H9 (cell line): ENCODE data around the gene FAM174A. TPM values are rescaled to one million over a fixed set of nuclear protein-coding genes. Genes with fewer than 3 reads are reported as not detected.

Experiments used
- DNase-seq: peaks from one replicate; pipeline ENCODE4 v3.0.0-alpha.2; 2017
- H2AFZ ChIP-seq: one replicate; pipeline ENCODE4 v1.6.1; 2013; ENCODE audit warnings: mild to moderate bottlenecking, low read length, control low read depth, moderate library complexity
- H2AK5ac ChIP-seq: 2 replicates; pipeline ENCODE4 v1.6.1; 2013; ENCODE audit warnings: low read length, control low read depth, mixed read lengths; ENCODE audit not compliant: insufficient read length
- H2BK120ac ChIP-seq: one replicate; pipeline ENCODE4 v1.6.1; 2013; ENCODE audit warnings: low read depth, mild to moderate bottlenecking, low read length, control low read depth, inconsistent platforms; ENCODE audit not compliant: poor library complexity, severe bottlenecking
- H2BK12ac ChIP-seq: 2 replicates; pipeline ENCODE4 v1.6.1; 2013; ENCODE audit warnings: low read length, control low read depth, mixed read lengths, low read depth; ENCODE audit not compliant: insufficient read length
- H2BK15ac ChIP-seq: 2 replicates; pipeline ENCODE4 v1.6.1; 2013; ENCODE audit warnings: low read depth, low read length, control low read depth
- H2BK20ac ChIP-seq: one replicate; pipeline ENCODE4 v1.6.1; 2013; ENCODE audit warnings: low read depth, mild to moderate bottlenecking, low read length, control low read depth, inconsistent platforms; ENCODE audit not compliant: poor library complexity, severe bottlenecking
- H2BK5ac ChIP-seq: 2 replicates; pipeline ENCODE4 v1.6.1; 2013; ENCODE audit warnings: low read length, control low read depth, mixed read lengths; ENCODE audit not compliant: insufficient read length
- H3K14ac ChIP-seq: 2 replicates; pipeline ENCODE4 v1.6.1; 2013; ENCODE audit warnings: low read length, control low read depth; ENCODE audit not compliant: insufficient read depth
- H3K18ac ChIP-seq: 2 replicates; pipeline ENCODE4 v1.6.1; 2013; ENCODE audit warnings: low read depth, mild to moderate bottlenecking, mixed read lengths, low read length, control low read depth; ENCODE audit not compliant: insufficient read length
- H3K23ac ChIP-seq: 2 replicates; pipeline ENCODE4 v1.6.1; 2013; ENCODE audit warnings: low read length, control low read depth, mixed read lengths, low read depth; ENCODE audit not compliant: insufficient read length
- H3K23me2 ChIP-seq: 2 replicates; pipeline ENCODE4 v1.6.1; 2013; ENCODE audit warnings: low read depth, mild to moderate bottlenecking, mixed read lengths, low read length, control low read depth; ENCODE audit not compliant: insufficient read length, poor library complexity, severe bottlenecking
- H3K27ac ChIP-seq: 2 replicates; pipeline ENCODE4 v1.5.1; 2013; ENCODE audit warnings: low read length, control low read depth, mixed read lengths, low read depth; ENCODE audit not compliant: insufficient read length
- H3K27me3 ChIP-seq: 2 replicates; pipeline ENCODE4 v1.6.1; 2013; ENCODE audit warnings: low read length, control low read depth, inconsistent platforms; ENCODE audit not compliant: insufficient read depth
- H3K4ac ChIP-seq: 2 replicates; pipeline ENCODE4 v1.6.1; 2013; ENCODE audit warnings: low read depth, mild to moderate bottlenecking, control low read depth, inconsistent platforms, low read length, moderate library complexity
- H3K4me1 ChIP-seq: 2 replicates; pipeline ENCODE4 v1.6.1; 2013; ENCODE audit warnings: low read length, control low read depth, inconsistent platforms; ENCODE audit not compliant: insufficient read depth
- H3K4me2 ChIP-seq: 2 replicates; pipeline ENCODE4 v1.6.1; 2013; ENCODE audit warnings: low read length, control low read depth, mixed read lengths; ENCODE audit not compliant: insufficient read length, insufficient read depth
- H3K56ac ChIP-seq: 2 replicates; pipeline ENCODE4 v1.6.1; 2013; ENCODE audit warnings: low read depth, mild to moderate bottlenecking, mixed read lengths, low read length, control low read depth; ENCODE audit not compliant: insufficient read length
- H3K79me1 ChIP-seq: 2 replicates; pipeline ENCODE4 v1.6.1; 2013; ENCODE audit warnings: low read depth, mild to moderate bottlenecking, moderate library complexity, low read length, control low read depth, inconsistent platforms; ENCODE audit not compliant: insufficient read depth, poor library complexity, severe bottlenecking
- H3K79me2 ChIP-seq: 2 replicates; pipeline ENCODE4 v1.6.1; 2013; ENCODE audit warnings: low read length, control low read depth, inconsistent platforms; ENCODE audit not compliant: insufficient read depth
- H3K9ac ChIP-seq: 2 replicates; pipeline ENCODE4 v1.6.1; 2013; ENCODE audit warnings: low read length, control low read depth, mixed read lengths; ENCODE audit not compliant: insufficient read length; ENCODE audit errors: extremely low read depth
- H3K9me3 ChIP-seq: one replicate; pipeline ENCODE4 v1.6.1; 2013; ENCODE audit warnings: low read depth, low read length, inconsistent platforms; ENCODE audit not compliant: control insufficient read depth
- H3T11ph ChIP-seq: one replicate; pipeline ENCODE4 v1.6.1; 2013; ENCODE audit warnings: mild to moderate bottlenecking, low read length, control low read depth, inconsistent platforms
- H4K20me1 ChIP-seq: one replicate; pipeline ENCODE4 v1.6.1; 2013; ENCODE audit not compliant: control insufficient read depth, insufficient read length, insufficient read depth
- H4K5ac ChIP-seq: 2 replicates; pipeline ENCODE4 v1.6.1; 2013; ENCODE audit warnings: low read depth, mild to moderate bottlenecking, mixed read lengths, low read length, control low read depth; ENCODE audit not compliant: insufficient read length
- H4K8ac ChIP-seq: replicated peaks from 2 replicates; pipeline ENCODE4 v1.6.1; 2013; ENCODE audit warnings: low read length, control low read depth, mixed read lengths, low read depth; ENCODE audit not compliant: insufficient read length
- H4K91ac ChIP-seq: 2 replicates; pipeline ENCODE4 v1.6.1; 2013; ENCODE audit warnings: low read depth, mild to moderate bottlenecking, moderate library complexity, mixed read lengths, low read length, control low read depth; ENCODE audit not compliant: insufficient read length
- H3K27ac Mint-ChIP-seq, 3 experiments: 2 replicates in 2 of 3; 3 replicates in 1 of 3; pipeline ENCODE4 v1.8.0; 2020 to 2021; ENCODE audit warnings: mixed read lengths in 3 of 3, mild to moderate bottlenecking in 1 of 3, moderate library complexity in 1 of 3
- H3K27me3 Mint-ChIP-seq: 2 replicates; pipeline ENCODE4 v1.8.0; 2021; ENCODE audit warnings: low read depth, mild to moderate bottlenecking, moderate library complexity, mixed read lengths
- H3K36me3 Mint-ChIP-seq, 3 experiments: 2 replicates in 2 of 3; 3 replicates in 1 of 3; pipeline ENCODE4 v1.8.0; 2020 to 2021; ENCODE audit warnings: low read depth in 3 of 3, mixed read lengths in 3 of 3; ENCODE audit not compliant: insufficient read depth in 1 of 3
- H3K4me1 Mint-ChIP-seq, 2 experiments: 2 replicates each; pipeline ENCODE4 v1.8.0; 2020; ENCODE audit warnings: mixed read lengths in 2 of 2
- H3K4me3 Mint-ChIP-seq, 2 experiments: 2 replicates in 1 of 2; 3 replicates in 1 of 2; pipeline ENCODE4 v1.8.0; 2020 to 2021; ENCODE audit warnings: mild to moderate bottlenecking in 2 of 2, mixed read lengths in 2 of 2, moderate library complexity in 1 of 2
- H3K9me3 Mint-ChIP-seq, 2 experiments: 2 replicates in 1 of 2; 3 replicates in 1 of 2; pipeline ENCODE4 v1.8.0; 2020; ENCODE audit warnings: mild to moderate bottlenecking in 2 of 2, mixed read lengths in 2 of 2, moderate library complexity in 1 of 2
- WGBS: extraction: QIAGEN DNeasy Blood & Tissue Kit; methylation state at CpG from one replicate; pipeline ENCODE4 v1.1.7; 2013; ENCODE audit warnings: missing lambda C conversion rate, low lambda C conversion rate, mixed read lengths; ENCODE audit not compliant: insufficient read length; ENCODE audit errors: extremely low coverage; 5-methylcytosine and 5-hydroxymethylcytosine counted together
- total RNA-seq: library from RNA; stranded (reverse); gene quantifications from 2 replicates; pipeline ENCODE4 v1.2.1, GENCODE V29; 2021
- TF ChIP-seq, protein P1 (sequence below): fragments of 200-600 bp; sonication (generic); conservative IDR thresholded peaks from 3 replicates; pipeline ENCODE4 v1.8.0; 2021; ENCODE audit warnings: antibody characterized with exemption, mild to moderate bottlenecking

FAM174A gene
- total RNA-seq, 1 experiment from 2014 or later, result 4.3 TPM

DNA sequence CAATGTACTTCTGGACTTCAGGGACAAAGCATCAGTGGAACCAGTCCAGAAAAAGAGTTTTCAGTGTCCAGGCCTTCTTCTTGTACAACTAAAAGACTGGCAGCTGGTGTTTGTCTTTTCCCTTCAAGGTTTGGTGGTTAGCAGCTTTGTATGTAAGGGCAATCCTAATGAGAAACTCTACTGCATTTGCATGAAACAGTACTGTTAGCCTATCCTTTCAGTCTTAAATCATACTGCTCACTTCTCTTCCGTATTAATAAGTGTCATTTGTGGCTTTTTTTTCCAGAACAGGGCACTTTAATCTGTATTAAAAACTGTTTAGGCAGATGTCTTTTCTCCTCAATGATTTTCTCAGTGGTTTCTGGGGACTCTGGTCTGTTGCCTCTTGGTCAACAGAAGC is 48.9 kb downstream of the FAM174A start:
- no peak overlapping the region for H3K14ac ChIP-seq
- H2BK5ac ChIP-seq, result no peak overlapping the region
- WGBS, result no CpG with 5 or more reads among the region's 1 CpG
- H2AK5ac ChIP-seq, result no peak overlapping the region
- H3T11ph ChIP-seq, result no peak overlapping the region
- no peak overlapping the region for H4K8ac ChIP-seq
- no peaks in the 10 kb centered on the region for H3K27me3 Mint-ChIP-seq
- no peak for DNase-seq
- H4K20me1 ChIP-seq, result no peaks in the 10 kb centered on the region
- no peak overlapping the region for H3K56ac ChIP-seq
- H3K23me2 ChIP-seq, result no peaks in the 10 kb centered on the region
- no peak overlapping the region for H3K4me3 Mint-ChIP-seq
- no peak overlapping the region for H2BK20ac ChIP-seq
- H3K9me3 ChIP-seq, result no peaks in the 10 kb centered on the region
- no peak overlapping the region for H2BK120ac ChIP-seq
- no peak overlapping the region for H3K9ac ChIP-seq
- no peak overlapping the region for H4K5ac ChIP-seq
- H2BK12ac ChIP-seq, result no peak overlapping the region
- H3K79me2 ChIP-seq, result no peaks in the 10 kb centered on the region
- H3K79me1 ChIP-seq, result no peaks in the 10 kb centered on the region
- H3K4ac ChIP-seq, result no peak overlapping the region
- H2BK15ac ChIP-seq, result no peak overlapping the region
- H3K27me3 ChIP-seq, result no peaks in the 10 kb centered on the region
- peaks cover 0 to 3% (median 0%) of the 10 kb centered on the region in 3 experiments; a peak in 1 of 7 replicates for H3K36me3 Mint-ChIP-seq
- H3K9me3 Mint-ChIP-seq, result no peaks in the 10 kb centered on the region
- H3K23ac ChIP-seq, result no peak overlapping the region
- no peak overlapping the region for H2AFZ ChIP-seq
- H4K91ac ChIP-seq, result no peak overlapping the region
- H3K18ac ChIP-seq, result no peak overlapping the region
- no peak overlapping the region for H3K27ac Mint-ChIP-seq
- no peak overlapping the region for H3K27ac ChIP-seq
- H3K4me2 ChIP-seq, result no peak overlapping the region
- TF ChIP-seq, protein P1, sequence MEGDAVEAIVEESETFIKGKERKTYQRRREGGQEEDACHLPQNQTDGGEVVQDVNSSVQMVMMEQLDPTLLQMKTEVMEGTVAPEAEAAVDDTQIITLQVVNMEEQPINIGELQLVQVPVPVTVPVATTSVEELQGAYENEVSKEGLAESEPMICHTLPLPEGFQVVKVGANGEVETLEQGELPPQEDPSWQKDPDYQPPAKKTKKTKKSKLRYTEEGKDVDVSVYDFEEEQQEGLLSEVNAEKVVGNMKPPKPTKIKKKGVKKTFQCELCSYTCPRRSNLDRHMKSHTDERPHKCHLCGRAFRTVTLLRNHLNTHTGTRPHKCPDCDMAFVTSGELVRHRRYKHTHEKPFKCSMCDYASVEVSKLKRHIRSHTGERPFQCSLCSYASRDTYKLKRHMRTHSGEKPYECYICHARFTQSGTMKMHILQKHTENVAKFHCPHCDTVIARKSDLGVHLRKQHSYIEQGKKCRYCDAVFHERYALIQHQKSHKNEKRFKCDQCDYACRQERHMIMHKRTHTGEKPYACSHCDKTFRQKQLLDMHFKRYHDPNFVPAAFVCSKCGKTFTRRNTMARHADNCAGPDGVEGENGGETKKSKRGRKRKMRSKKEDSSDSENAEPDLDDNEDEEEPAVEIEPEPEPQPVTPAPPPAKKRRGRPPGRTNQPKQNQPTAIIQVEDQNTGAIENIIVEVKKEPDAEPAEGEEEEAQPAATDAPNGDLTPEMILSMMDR, result no peak
- H3K4me1 Mint-ChIP-seq, result no peaks in the 10 kb centered on the region
- no peaks in the 10 kb centered on the region for H3K4me1 ChIP-seq
